Hematopoietic multipotent progenitor cell treated with erythropoietin and hydrocortisone succinate and interleukin-3 and kit ligand, for 6 days (in vitro differentiated cells): Measurements from ENCODE around the gene SRGN.

ENCODE experiments used
- DNase-seq: peaks from one replicate; pipeline ENCODE4 v3.0.0-alpha.2; 2015

Gene SRGN

GRCh38 chr10:69142983-69143382 lies 55.1 kb downstream of the SRGN start:
- no peak for DNase-seq

- DNase-seq, result no peak
Measured at GRCh38 chr10:69145329-69145728, 57.4 kb downstream of the SRGN start.

GRCh38 chr10:69145864-69146263 lies 58.0 kb downstream of the SRGN start:
- DNase-seq, result no peak

GRCh38 chr10:69146759-69147158 lies 58.9 kb downstream of the SRGN start:
- peak; percentile 66 for DNase-seq

GRCh38 chr10:69151984-69152383 lies 64.1 kb downstream of the SRGN start:
- no peak for DNase-seq

- DNase-seq, result no peak
Measured at GRCh38 chr10:69153227-69153626, 65.3 kb downstream of the SRGN start.
